H1 (cell line): ENCODE data around the gene BNIP1. TPM values are rescaled to one million over a fixed set of nuclear protein-coding genes. Genes with fewer than 3 reads are reported as not detected.

Source experiments
- CTCF ChIA-PET: fragments of 300-600 bp; sonication (Branson Sonifier 250); formaldehyde crosslinking; loops from one replicate; lab custom pipeline; 2021; ENCODE audit not compliant: partially characterized antibody; lab: Charles Lee
- POLR2A ChIA-PET: fragments of 300-600 bp; sonication (Branson Sonifier 250); formaldehyde crosslinking; loops from one replicate; lab custom pipeline; 2021; ENCODE audit warnings: inconsistent platforms; ENCODE audit not compliant: partially characterized antibody; lab: Charles Lee
- DNase-seq, 2 experiments: peaks; one replicate each; pipeline versions ENCODE4 v3.0.0 to v3.0.0-alpha.2; 2010 to 2022; ENCODE audit warnings: low spot score in 2 of 2, low read depth in 1 of 2, mixed read lengths in 1 of 2
- FAIRE-seq: peaks from 2 replicates; lab custom pipeline; 2011; peaks lifted over from hg19 to GRCh38; lab: Jason Lieb, UNC
- H2AFZ ChIP-seq: 2 replicates; pipeline ENCODE4 v1.8.1; 2012; ENCODE audit warnings: low read length, inconsistent platforms
- H2AK5ac ChIP-seq: 2 replicates; pipeline ENCODE4 v1.6.1; 2013; ENCODE audit warnings: low read depth, low read length
- H2BK120ac ChIP-seq: replicated peaks from 2 replicates; pipeline ENCODE3; 2013; ENCODE audit warnings: low read depth, low read length, inconsistent platforms
- H2BK12ac ChIP-seq: 2 replicates; pipeline ENCODE4 v1.6.1; 2013; ENCODE audit warnings: low read depth, low read length
- H2BK15ac ChIP-seq: 2 replicates; pipeline ENCODE4 v1.6.1; 2013; ENCODE audit warnings: low read length
- H2BK20ac ChIP-seq: 2 replicates; pipeline ENCODE4 v1.6.1; 2013; ENCODE audit warnings: low read length
- H2BK5ac ChIP-seq: 2 replicates; pipeline ENCODE4 v1.6.1; 2013; ENCODE audit warnings: low read depth, low read length
- H3K14ac ChIP-seq: 2 replicates; pipeline ENCODE4 v1.6.1; 2013; ENCODE audit warnings: inconsistent platforms; ENCODE audit not compliant: insufficient read length
- H3K18ac ChIP-seq: 2 replicates; pipeline ENCODE4 v1.6.1; 2013; ENCODE audit warnings: low read length; ENCODE audit errors: extremely low read depth
- H3K23ac ChIP-seq: 2 replicates; pipeline ENCODE4 v1.6.1; 2013; ENCODE audit warnings: inconsistent platforms; ENCODE audit not compliant: insufficient read length
- H3K23me2 ChIP-seq: 2 replicates; pipeline ENCODE4 v1.6.1; 2013; ENCODE audit warnings: low read depth, low read length
- H3K27ac ChIP-seq: 2 replicates; pipeline ENCODE4 v1.6.1; 2011; ENCODE audit warnings: low read depth, low read length, inconsistent platforms
- H3K27me3 ChIP-seq, 4 experiments: replicated peaks in 1 of 4; 1 replicate in 1 of 4; 2 replicates in 3 of 4; pipeline versions ENCODE4 v1.6.1 to v1.8.1; 2011 to 2013; ENCODE audit warnings: low read length in 3 of 4, mild to moderate bottlenecking in 3 of 4, inconsistent platforms in 2 of 4, mixed read lengths in 2 of 4, moderate library complexity in 1 of 4; ENCODE audit not compliant: control insufficient read depth in 3 of 4, insufficient read depth in 3 of 4; ENCODE audit errors: extremely low read depth in 1 of 4
- H3K36me3 ChIP-seq, 4 experiments: 2 replicates each; pipeline versions ENCODE4 v1.6.1 to v1.8.1; 2011 to 2013; ENCODE audit warnings: mild to moderate bottlenecking in 4 of 4, low read length in 3 of 4, moderate library complexity in 2 of 4, control low read depth in 1 of 4, inconsistent platforms in 1 of 4; ENCODE audit not compliant: insufficient read depth in 4 of 4, control insufficient read depth in 2 of 4
- H3K4ac ChIP-seq: replicated peaks from 2 replicates; pipeline ENCODE3; 2013; ENCODE audit warnings: low read length, low read depth, mixed read lengths, inconsistent platforms; ENCODE audit not compliant: insufficient read length
- H3K4me1 ChIP-seq, 4 experiments: replicated peaks in 1 of 4; 1 replicate in 1 of 4; 2 replicates in 3 of 4; pipeline versions ENCODE4 v1.6.1 to v1.8.1; 2011 to 2013; ENCODE audit warnings: low read length in 3 of 4, inconsistent platforms in 2 of 4, mixed read lengths in 1 of 4; ENCODE audit not compliant: insufficient read depth in 4 of 4, control insufficient read depth in 3 of 4
- H3K4me2 ChIP-seq, 2 experiments: 2 replicates each; pipeline versions ENCODE4 v1.6.1 to v1.8.1; 2011 to 2013; ENCODE audit warnings: low read depth in 2 of 2, low read length in 2 of 2, control low read depth in 1 of 2, inconsistent platforms in 1 of 2, mild to moderate bottlenecking in 1 of 2; ENCODE audit not compliant: insufficient read depth in 1 of 2
- H3K4me3 ChIP-seq, 4 experiments: fragments of 200-600, 300-600 bp in 1 of 4; sonication (generic), shearing (Covaris generic), sonication (Bioruptor Twin) in 1 of 4; 2 replicates each; pipeline versions ENCODE4 v1.5.1 to v1.8.1; 2011 to 2016; ENCODE audit warnings: low read length in 4 of 4, low read depth in 3 of 4, control low read depth in 2 of 4, inconsistent platforms in 2 of 4, mild to moderate bottlenecking in 2 of 4, mixed read lengths in 1 of 4, moderate library complexity in 1 of 4; ENCODE audit not compliant: insufficient read depth in 2 of 4; ENCODE audit errors: extremely low read depth in 1 of 4
- H3K56ac ChIP-seq: replicated peaks from 2 replicates; pipeline ENCODE3; 2013; ENCODE audit warnings: low read depth, mild to moderate bottlenecking, mixed read lengths, low read length, inconsistent platforms; ENCODE audit not compliant: insufficient read length
- H3K79me1 ChIP-seq: 2 replicates; pipeline ENCODE4 v1.6.1; 2013; ENCODE audit warnings: low read depth, low read length, control low read depth
- H3K79me2 ChIP-seq, 2 experiments: 2 replicates each; pipeline versions ENCODE4 v1.6.1 to v1.8.1; 2012 to 2013; ENCODE audit warnings: low read length in 2 of 2, mild to moderate bottlenecking in 2 of 2, inconsistent platforms in 1 of 2; ENCODE audit not compliant: insufficient read depth in 2 of 2, control insufficient read depth in 1 of 2
- H3K9ac ChIP-seq, 4 experiments: replicated peaks in 1 of 4; 1 replicate in 1 of 4; 2 replicates in 3 of 4; pipeline versions ENCODE4 v1.6.1 to v1.8.1; 2011 to 2013; ENCODE audit warnings: low read depth in 3 of 4, low read length in 3 of 4, control low read depth in 2 of 4, mild to moderate bottlenecking in 2 of 4, moderate library complexity in 2 of 4, inconsistent platforms in 1 of 4; ENCODE audit errors: extremely low read depth in 1 of 4
- H3K9me3 ChIP-seq, 2 experiments: 2 replicates each; pipeline versions ENCODE4 v1.6.1 to v1.8.1; 2012 to 2013; ENCODE audit warnings: mild to moderate bottlenecking in 2 of 2, moderate library complexity in 2 of 2, control low read depth in 1 of 2, inconsistent platforms in 1 of 2, low read depth in 1 of 2, low read length in 1 of 2, mixed read lengths in 1 of 2; ENCODE audit not compliant: insufficient read depth in 2 of 2
- H4K20me1 ChIP-seq, 2 experiments: replicated peaks in 1 of 2; 2 replicates each; pipeline versions ENCODE3 to v1.8.1; 2011 to 2013; ENCODE audit warnings: inconsistent platforms in 2 of 2, low read length in 2 of 2, mild to moderate bottlenecking in 1 of 2; ENCODE audit not compliant: insufficient read depth in 2 of 2, control insufficient read depth in 1 of 2
- H4K5ac ChIP-seq: 2 replicates; pipeline ENCODE4 v1.6.1; 2013; ENCODE audit warnings: low read length, low read depth, mixed read lengths, inconsistent platforms; ENCODE audit not compliant: insufficient read length
- H4K8ac ChIP-seq: 2 replicates; pipeline ENCODE4 v1.8.0; 2013; ENCODE audit warnings: mild to moderate bottlenecking, moderate library complexity, low read length, inconsistent platforms; ENCODE audit not compliant: insufficient read depth; ENCODE audit errors: extremely low read depth
- H4K91ac ChIP-seq: replicated peaks from 2 replicates; pipeline ENCODE3; 2013; ENCODE audit warnings: low read length, mixed read lengths, inconsistent platforms; ENCODE audit not compliant: insufficient read length
- BRCA1 ChIP-seq: IDR thresholded peaks from 2 replicates; pipeline ENCODE4 v1.6.1; 2012; ENCODE audit warnings: low read depth, low read length, improper control_type of control experiment
- CBX5 ChIP-seq: fragments of 300-800, 300-1000 bp; sonication (generic); IDR thresholded peaks from 2 replicates; pipeline ENCODE4 v1.7.1; 2016; ENCODE audit warnings: antibody characterized with exemption, low read length, low read depth
- CTBP2 ChIP-seq: IDR thresholded peaks from 2 replicates; pipeline ENCODE4 v1.7.0; 2011; ENCODE audit warnings: borderline replicate concordance, mild to moderate bottlenecking, moderate library complexity, mixed read lengths, low read length; ENCODE audit not compliant: insufficient read depth, insufficient read length
- HDAC6 ChIP-seq: IDR thresholded peaks from one replicate; pipeline ENCODE4 v1.7.1; 2012; ENCODE audit warnings: low read depth, mild to moderate bottlenecking, inconsistent platforms, low read length, moderate library complexity
- KDM1A ChIP-seq: fragments of 200-600, 300-600 bp; sonication (generic); IDR thresholded peaks from 2 replicates; pipeline ENCODE4 v1.7.1; 2016; ENCODE audit warnings: mild to moderate bottlenecking, low read length, borderline replicate concordance
- KDM5A ChIP-seq: fragments of 200-600 bp; IDR thresholded peaks from 2 replicates; pipeline ENCODE4 v1.7.1; 2012; ENCODE audit warnings: mild to moderate bottlenecking, low read length, inconsistent platforms, mixed read lengths
- NANOG ChIP-seq: IDR thresholded peaks from 2 replicates; pipeline ENCODE4 v1.6.1; 2011; ENCODE audit warnings: low read length, low read depth, mild to moderate bottlenecking, inconsistent platforms; ENCODE audit not compliant: insufficient read depth, poor library complexity, severe bottlenecking
- RAD21 ChIP-seq, 2 experiments: IDR thresholded peaks in 1 of 2; conservative IDR thresholded peaks in 1 of 2; 2 replicates each; pipeline ENCODE4 v1.6.1; 2011; ENCODE audit warnings: low read depth in 2 of 2, low read length in 2 of 2, improper control_type of control experiment in 1 of 2, inconsistent platforms in 1 of 2, mild to moderate bottlenecking in 1 of 2, moderate library complexity in 1 of 2
- RBBP5 ChIP-seq: IDR thresholded peaks from 2 replicates; pipeline ENCODE4 v1.7.1; 2012; ENCODE audit warnings: low read depth, mild to moderate bottlenecking, inconsistent platforms, low read length, moderate library complexity, borderline replicate concordance
- SAP30 ChIP-seq: fragments of 300-600 bp; sonication (generic); IDR thresholded peaks from 2 replicates; pipeline ENCODE4 v1.7.1; 2012; ENCODE audit warnings: low read length, moderate library complexity, mild to moderate bottlenecking, inconsistent platforms; ENCODE audit not compliant: insufficient read depth, insufficient replicate concordance
- SP1 ChIP-seq: IDR thresholded peaks from 2 replicates; pipeline ENCODE4 v1.6.1; 2011; ENCODE audit warnings: low read depth, low read length
- SP4 ChIP-seq: IDR thresholded peaks from 2 replicates; pipeline ENCODE4 v1.6.1; 2012; ENCODE audit warnings: low read length, inconsistent platforms
- SRF ChIP-seq: IDR thresholded peaks from 2 replicates; pipeline ENCODE4 v1.6.1; 2011; ENCODE audit warnings: mild to moderate bottlenecking, low read depth, low read length, moderate library complexity
- TBP ChIP-seq: IDR thresholded peaks from 2 replicates; pipeline ENCODE4 v1.6.1; 2011; ENCODE audit warnings: low read depth, low read length, improper control_type of control experiment
- TEAD4 ChIP-seq: IDR thresholded peaks from 2 replicates; pipeline ENCODE4 v1.6.1; 2012; ENCODE audit warnings: low read depth, low read length, inconsistent platforms, mixed read lengths
- WGBS, 2 experiments: shearing (Covaris generic) in 1 of 2; methylation state at CpG; one replicate each; pipeline versions ENCODE4 v1.1.6 to v1.1.7; 2013 to 2015; ENCODE audit warnings: low lambda C conversion rate in 2 of 2, mixed read lengths in 2 of 2, inconsistent platforms in 1 of 2, low coverage in 1 of 2, missing lambda C conversion rate in 1 of 2; ENCODE audit not compliant: insufficient replicate concordance in 2 of 2, insufficient coverage in 1 of 2, insufficient read length in 1 of 2; ENCODE audit errors: extremely low coverage in 1 of 2, missing lambda C conversion rate in 1 of 2; 5-methylcytosine and 5-hydroxymethylcytosine counted together
- polyA plus RNA-seq, 7 experiments: library from polyadenylated mRNA; depleted of rRNA in 3 of 7; stranded (reverse) in 5 of 7; unstranded in 2 of 7; fragments of >200 nt in 5 of 7; fragments of 200-250 nt in 2 of 7; gene quantifications; 1 replicate in 5 of 7; 2 replicates in 1 of 7; 4 replicates in 1 of 7; pipeline versions ENCODE4 v1.2.1 to v1.2.3, GENCODE V29; 2011 to 2013; ENCODE audit warnings: missing spikeins in 2 of 7, mixed read lengths in 2 of 7
- total RNA-seq: library from RNA; stranded (reverse); fragmentation: NEBNext Ultra II Directional; extraction: Animal tissue kit (Norgen Biotek cat#: 25700); gene quantifications from 2 replicates; pipeline ENCODE4 v1.2.1, GENCODE V29; 2021

BNIP1 gene
- total and polyA plus RNA-seq, 2 of the 8 experiments (the other 6 are each of a cell fraction or from before 2014, with no cell fraction given) = 13.5 to 14.7 TPM

DNA sequence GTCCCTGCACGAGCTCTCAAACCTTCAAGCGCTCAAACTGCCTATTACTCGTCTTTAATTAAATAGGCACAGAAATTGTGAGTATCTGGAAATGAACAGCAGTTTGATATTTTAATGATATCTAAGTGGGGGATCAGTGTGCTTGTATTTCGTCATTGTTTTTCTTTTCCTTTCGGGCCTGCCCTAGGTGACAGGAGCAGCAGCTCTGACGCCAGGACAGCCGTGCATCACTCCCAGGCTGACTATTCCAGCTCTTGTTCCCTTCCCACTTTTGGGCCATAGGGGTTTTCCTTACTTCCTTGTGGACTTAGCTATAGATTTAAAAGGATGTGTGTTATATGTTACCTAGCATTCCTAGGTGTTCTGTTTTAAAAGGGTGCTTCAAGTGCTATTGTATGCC is 9.5 kb downstream of the BNIP1 start:
- no peak overlapping the region for H3K27ac ChIP-seq
- H3K4ac ChIP-seq = no peak overlapping the region
- no peak overlapping the region for H3K4me3 ChIP-seq
- no peak overlapping the region for H3K4me2 ChIP-seq
- ChIA-PET POLR2A (no interaction called here), CTCF (interaction anchor here (0.8 to 1.6 kb wide), 5 partner anchors 9 to 14 kb away, joined by 3 to 6 read pairs (median 5); partner anchors contain the start of gene BNIP1)
- no peaks in the 10 kb centered on the region for H3K79me2 ChIP-seq
- no peak overlapping the region for H3K56ac ChIP-seq
- H4K20me1 ChIP-seq = peaks cover 0 to 4% of the 10 kb centered on the region in 2 experiments
- no peak overlapping the region for H3K14ac ChIP-seq
- H3K4me1 ChIP-seq = no peaks in the 10 kb centered on the region
- H3K36me3 ChIP-seq = peaks cover 0 to 8% (median 0%) of the 10 kb centered on the region in 4 experiments; a peak in 4 of 8 replicates
- no peak overlapping the region for H2AK5ac ChIP-seq
- H2BK15ac ChIP-seq = no peak overlapping the region
- no peak overlapping the region for H3K18ac ChIP-seq
- H3K23ac ChIP-seq = no peak overlapping the region
- no peak overlapping the region for H2AFZ ChIP-seq
- H4K5ac ChIP-seq = no peak overlapping the region
- FAIRE-seq (no peak), DNase-seq (peak in 1 of 2 experiments; percentile 6)
- H3K23me2 ChIP-seq = no peaks in the 10 kb centered on the region
- no peak overlapping the region for H4K8ac ChIP-seq
- WGBS, 2 experiments = 88% methylated on average over 7 of the region's 7 CpGs; no CpG with 5 or more reads in 1 of the 2 experiments
- no peaks in the 10 kb centered on the region for H3K27me3 ChIP-seq
- H3K9me3 ChIP-seq = no peaks in the 10 kb centered on the region
- H3K9ac ChIP-seq = no peak overlapping the region
- no peak overlapping the region for H2BK5ac ChIP-seq
- H4K91ac ChIP-seq = no peak overlapping the region
- H2BK20ac ChIP-seq = no peak overlapping the region
- no peak overlapping the region for H2BK120ac ChIP-seq
- H3K79me1 ChIP-seq = no peaks in the 10 kb centered on the region
- no peak overlapping the region for H2BK12ac ChIP-seq
- TF ChIP-seq SAP30 (no peak), HDAC6 (no peak), NANOG (no peak), TBP (no peak), KDM5A (no peak), SRF (no peak), TEAD4 (no peak), CBX5 (no peak), SP1 (no peak), SP4 (no peak), RBBP5 (no peak), RAD21 (IDR thresholded peaks at IDR 0.05 in 1 of 2, conservative IDR thresholded peaks at IDR 0.05 in 1 of 2; ENCODE audit: low read depth in 2 of 2, low read length in 2 of 2) (no peak), KDM1A (no peak), CTBP2 (no peak), BRCA1 (no peak)
